ENCODE data around the gene ACP5.
"Not testable (repeated sequence)": the region's sequence is repeated elsewhere in the genome, so short reads cannot be mapped to it uniquely, and the experiment has no call there.

Gene ACP5

DNA sequence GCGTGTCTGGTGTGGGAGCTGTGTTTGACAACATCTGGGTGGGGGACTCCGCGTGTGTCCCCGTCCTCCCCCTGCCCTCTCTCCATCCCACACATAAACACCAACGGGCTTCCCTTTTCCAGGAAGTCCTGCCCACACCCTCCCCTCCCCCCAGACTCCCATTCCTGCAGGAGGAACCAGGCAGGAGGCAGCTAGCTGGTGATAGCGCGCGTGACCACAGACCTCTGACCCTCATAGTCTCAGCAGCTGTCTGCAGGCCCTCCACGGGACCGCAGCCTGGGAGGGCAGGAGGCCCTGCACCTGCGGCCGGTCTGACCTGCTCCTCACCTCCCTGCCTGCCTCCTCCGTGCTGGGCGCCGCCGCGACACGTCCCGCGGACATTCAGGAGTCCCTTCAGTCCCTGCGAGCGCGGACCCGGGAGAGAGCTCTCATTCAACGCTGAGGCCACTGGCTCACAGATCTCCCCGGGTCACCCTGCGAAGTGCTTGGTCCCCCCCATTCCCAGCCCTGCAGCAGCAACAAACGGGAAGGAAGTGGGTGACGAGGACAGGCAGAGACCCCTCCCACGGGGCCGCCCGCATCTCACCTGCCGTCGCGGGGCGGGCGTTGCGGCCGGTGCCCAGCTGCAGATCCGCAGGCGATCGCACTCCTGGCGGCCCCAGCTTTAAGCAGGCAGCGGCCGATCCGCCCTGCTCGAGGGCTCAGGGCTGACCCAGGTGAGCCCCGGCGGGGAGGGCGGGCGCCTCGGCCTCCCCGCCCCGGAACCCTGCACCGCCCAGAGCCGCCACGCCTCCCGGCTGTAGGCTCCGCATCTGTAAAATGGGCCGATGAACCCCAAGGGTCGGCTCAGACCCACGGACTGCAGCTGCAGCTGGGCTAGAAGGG is 1.1 kb upstream of the ACP5 start:
- DNase-seq, result peak; percentile 94 to 98

DNA sequence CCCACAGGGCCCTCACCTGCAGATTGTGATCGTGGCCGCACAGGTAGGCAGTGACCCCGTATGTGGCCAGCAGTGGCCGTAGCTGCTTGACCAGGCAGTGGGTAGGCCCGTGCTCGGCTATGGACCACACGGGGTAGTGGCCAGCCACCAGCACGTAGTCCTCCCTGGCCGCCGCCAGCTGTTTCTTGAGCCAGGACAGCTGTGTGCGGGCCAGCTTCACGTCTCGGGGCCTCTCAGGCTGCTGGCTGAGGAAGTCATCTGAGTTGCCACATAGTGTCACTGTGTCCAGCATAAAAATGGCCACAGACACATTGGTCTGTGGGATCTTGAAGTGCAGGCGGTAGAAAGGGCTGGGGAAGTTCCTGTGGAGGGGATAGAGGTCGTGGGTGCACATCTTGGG is 1.2 kb downstream of the ACP5 start:
- DNase-seq, result peak; percentile 63 to 82

DNA sequence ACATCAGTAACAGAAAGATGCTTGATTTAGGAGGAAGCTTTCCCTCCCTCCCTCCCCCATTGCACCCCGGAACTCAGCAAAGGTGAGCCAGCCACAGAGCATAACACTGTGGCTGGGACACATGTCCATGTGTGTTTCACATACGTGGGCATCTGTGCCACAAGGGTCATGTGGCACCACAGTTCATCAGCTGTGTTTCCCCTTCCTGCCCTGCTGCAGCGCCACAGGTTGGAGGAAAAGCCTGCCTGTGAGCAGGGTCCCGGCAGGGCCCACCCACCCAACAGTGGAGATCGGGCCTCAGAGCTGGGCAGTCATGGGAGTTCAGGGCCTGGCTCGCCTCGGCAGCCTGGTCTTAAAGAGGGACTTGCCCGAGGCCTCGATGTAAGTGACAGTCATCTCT is 2.8 kb downstream of the ACP5 start:
- peak in 1 of 2 donors; percentile 36 for DNase-seq

DNA sequence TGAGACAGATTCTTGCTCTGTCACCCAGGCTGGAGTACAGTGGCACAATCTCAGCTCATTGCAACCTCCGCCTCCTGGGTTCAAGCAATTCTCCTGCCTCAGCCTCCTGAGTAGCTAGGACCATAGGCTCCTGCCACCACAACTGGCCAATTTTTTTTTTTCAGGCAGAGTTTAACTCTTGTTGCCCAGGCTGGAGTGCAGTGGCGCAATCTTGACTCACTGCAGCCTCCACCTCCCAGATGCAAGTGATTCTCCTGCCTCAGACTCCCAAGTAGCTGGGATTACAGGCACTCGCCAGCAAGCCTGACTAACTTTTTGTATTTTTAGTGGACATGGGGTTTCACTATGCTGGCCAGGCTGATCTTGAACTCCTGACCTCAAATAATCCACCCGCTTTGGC is 3.7 kb downstream of the ACP5 start:
- peak; percentile 20 to 55 for DNase-seq

DNA sequence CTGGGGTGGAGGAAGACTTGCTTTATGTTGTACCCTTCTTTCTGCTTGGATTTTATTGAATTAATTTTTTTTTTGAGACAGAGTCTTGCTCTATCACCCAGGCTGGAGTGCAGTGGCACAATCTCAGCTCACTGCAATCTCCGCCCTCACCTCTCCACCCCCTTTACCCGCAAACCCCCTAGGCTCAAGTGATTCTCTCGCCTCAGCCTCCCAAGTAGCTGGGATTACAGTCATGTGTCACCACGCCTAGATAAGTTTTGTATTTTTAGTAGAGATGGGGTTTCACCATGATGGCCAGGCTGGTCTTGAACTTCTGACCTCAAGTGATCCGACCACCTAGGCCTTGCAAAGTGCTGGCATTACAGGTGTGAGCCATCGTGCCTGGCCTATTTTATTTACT is 4.1 kb downstream of the ACP5 start:
- peak; percentile 39 to 69 for DNase-seq

DNA sequence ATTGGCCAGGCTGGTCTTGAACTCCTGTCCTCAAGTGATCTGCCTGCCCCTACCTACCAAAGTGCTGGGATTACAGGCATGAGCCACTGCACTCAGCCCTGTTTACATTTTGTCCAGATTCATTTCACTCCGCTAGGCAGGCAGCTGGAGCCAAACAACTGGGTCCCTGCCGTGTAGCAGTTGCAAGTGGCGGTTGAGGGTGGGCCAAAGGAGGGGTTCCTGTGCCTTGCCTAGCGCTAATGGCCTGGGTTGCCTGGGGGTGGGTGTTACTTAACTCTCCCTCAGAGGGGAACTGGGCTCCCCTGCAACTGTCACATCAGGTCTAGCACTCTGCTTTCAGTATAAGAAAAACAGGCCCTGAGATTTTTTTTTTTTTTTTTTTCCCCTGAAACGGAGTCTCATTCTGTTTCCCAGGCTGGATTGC is 7.4 kb downstream of the ACP5 start:
- DNase-seq, result peak; percentile 47 to 78

DNA sequence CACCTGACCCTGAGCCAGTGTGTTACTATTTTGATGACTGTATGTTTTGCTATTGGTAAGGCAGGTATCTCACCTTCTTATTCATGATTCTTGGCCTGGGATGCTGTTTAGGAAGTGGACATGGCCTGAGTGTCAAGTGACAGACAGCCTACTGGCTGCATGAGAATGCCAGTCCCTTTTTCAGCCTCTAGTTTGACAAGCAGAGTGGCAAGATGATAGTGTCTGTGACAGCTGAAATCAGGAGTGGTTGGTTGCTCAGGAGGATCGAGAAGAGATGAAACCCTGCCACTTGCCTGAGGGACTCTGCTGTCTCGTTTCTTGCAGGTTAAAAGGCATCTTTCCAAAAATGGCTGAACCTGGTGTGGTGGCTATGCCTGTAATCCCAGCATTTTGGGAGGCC is 11.3 kb downstream of the ACP5 start:
- DNase-seq, result peak in 1 of 2 donors; percentile 40

DNA sequence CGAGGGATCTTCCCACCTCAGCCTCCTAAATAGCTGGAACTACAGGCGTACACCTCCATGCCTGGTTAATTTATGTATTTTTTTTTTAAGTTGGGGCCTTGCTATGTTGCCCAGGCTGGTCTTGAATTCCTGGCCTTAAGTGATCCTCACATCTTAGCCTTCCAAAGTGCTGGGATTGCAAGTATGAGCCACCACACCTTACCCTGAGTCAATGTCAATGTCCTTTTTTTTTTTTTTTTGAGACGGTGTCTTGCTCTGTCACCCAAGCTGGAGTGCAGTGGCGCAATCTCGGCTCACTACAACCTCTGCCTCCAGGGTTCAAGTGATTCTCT is 11.8 kb downstream of the ACP5 start:
- DNase-seq, result not testable (repeated sequence)

DNA sequence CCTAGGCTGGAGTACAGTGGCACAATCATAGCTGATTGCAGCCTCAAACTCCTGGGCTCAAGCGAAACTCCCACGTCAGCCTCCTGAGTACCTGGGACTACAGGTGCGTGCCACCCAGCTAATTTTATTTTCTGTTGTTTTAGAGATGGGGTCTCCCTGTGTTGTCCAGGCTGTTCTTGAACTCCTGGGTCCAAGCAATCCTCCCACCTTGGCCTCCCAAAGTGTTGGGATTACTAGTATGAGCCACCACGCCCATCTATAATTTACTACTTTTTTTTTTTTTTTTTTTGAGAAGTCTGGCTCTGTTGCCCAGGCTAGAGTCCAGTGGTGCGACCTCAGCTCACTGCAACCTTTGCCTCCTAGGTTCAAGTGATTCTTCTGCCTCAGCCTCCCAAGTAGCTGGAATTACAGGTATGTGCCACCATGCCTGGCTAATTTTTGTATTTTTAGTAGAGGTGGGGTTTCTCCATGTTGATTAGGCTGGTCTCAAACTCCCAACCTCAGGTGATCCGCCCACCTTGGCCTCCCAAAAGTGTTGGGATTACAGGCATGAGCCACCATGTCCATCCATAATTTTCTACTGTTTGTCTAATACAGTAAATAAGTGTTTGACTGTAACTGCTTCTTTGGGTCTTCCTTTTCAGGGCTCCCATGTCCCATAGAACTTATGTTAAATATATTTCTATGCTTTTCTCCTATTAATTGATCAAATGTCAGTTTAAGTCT is 13.2 kb downstream of the ACP5 start:
- not testable (repeated sequence) for DNase-seq

DNA sequence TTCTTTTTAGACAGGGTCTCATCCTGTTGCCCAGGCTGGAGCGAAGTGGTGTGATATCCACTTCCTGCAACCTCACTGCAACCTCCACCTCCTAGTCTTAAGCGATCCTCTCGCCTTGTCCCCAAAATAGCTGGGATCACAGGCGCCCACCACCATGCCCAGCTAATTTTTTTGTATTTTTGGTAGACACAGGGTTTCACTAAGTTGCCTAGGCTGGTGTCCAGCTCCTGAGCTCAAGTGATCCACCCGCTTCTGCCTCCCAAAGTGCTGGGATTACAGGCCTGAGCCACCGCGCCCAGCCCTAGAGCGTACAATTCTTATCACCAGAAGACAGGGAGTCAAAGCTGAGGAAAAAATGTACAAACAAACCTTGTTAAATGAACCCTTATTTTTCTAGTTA is 13.9 kb downstream of the ACP5 start:
- no peak for DNase-seq

DNA sequence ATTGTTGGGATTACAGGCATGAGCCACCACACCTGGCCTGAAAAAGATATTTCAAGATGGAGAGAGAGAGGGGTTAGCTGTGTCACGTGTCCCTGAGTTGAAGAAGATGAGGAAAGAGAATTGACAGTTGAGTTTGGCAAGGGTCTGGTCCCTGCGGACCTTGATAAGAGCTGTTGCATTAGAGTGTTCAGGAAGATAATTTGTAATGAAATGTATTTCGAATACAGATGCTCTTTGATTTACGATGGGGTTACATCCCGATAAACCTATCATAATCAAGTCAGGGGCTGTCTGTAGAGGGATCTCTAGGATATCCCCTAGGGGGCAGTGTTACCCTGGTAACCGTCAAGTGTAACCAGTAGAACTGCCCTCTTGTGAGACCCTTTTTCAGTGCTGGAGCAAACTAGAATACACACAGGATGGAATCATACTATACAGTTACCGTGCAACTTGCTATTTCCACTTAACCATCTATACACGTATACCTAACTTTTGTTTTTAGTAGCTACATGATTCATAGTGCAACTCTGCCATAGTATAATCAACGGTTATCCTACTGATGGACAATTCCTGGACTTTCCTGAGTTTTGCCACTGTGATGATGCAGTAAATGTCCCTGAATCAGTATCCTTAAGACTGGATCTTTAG is 16.9 kb downstream of the ACP5 start:
- peak; percentile 81 to 82 for DNase-seq

DNA sequence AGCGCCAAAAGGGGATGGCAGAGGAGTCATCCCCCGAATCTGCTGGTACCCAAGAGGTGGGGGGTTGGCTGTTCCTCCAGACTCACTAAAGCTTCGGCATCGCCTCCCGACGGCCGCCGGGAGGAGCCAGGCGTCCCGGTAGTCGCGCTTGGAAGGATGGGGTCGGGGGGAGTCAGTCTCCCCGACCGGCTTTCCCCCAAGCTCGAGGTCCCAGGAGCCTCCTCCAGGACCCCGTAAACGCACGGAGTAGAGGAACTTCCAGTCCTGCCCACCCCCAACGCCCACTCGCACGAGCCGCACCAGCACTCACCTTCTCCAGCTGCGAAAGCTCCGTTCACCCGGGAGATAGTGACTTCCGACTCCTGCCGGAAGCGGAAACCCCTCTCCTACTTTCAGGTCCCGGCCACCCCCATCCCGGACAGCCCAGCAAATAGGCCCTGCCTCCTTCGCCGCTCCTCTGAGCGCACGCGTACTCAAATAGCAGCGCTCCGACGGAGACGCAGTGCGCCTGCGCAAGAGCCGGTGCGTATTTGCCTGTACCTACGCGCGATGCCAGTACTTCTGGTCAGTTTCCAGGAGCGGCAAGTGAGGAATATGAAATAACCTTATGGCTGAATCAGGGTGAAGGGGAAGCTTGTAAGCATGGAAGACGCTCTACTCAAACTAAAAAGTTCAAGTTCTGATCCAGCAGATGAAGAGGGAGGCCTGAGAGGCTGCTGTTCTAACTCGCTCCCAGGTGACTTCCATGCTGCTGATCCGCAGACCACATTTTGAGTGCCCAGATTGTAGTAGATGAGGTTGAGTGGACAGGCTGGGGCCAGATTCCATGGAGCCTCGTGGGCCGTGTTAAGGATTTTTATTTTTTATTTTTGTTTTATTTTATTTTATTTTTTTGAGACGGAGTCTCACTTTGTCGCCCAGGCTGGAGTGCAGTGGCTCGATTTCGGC is 18.3 kb downstream of the ACP5 start, which contains the start of gene ELOF1:
TSS of gene ELOF1 (minus strand) at position 350 of the 948 bp plus-strand sequence. CDS start 4,883 bp downstream, outside the sequence.
- peak; percentile 99 for DNase-seq

DNA sequence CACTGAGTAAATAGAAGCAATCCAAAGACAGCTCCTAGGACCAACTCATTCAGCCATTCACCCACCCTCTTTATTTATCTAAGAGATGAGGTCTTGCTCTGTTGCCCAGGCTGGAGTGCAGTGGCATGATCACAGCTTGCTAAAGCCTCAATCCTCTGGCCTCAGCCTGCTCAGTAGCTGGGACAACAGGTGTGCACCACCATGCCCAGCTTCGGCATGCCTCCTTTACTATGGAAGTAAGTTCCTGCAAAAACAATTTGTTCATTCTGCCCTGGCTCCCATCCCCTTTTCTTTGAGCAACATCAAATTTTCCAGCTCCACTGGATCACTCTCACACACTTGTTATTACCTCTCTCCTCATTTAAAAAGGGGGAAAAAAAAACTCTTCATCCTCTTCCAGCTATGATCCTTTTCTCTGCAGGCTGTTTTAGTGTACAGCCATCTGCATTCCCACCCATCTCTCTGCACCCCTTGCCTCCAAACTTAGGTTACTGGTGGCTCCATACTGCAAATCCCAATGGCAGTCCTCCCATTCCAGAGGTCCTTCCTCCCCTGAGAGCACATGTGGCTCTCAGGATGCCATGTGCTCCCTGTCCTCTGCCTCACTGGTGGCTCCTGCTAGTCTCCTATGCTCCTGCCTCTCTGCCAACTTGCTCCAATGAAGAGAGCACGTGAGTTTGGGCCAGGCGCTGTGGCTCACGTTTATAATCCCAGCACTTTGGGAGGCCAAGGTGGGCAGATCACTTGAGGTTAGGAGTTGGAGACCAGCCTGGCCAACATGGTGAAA is 20.6 kb downstream of the ACP5 start:
- no peak for DNase-seq

DNA sequence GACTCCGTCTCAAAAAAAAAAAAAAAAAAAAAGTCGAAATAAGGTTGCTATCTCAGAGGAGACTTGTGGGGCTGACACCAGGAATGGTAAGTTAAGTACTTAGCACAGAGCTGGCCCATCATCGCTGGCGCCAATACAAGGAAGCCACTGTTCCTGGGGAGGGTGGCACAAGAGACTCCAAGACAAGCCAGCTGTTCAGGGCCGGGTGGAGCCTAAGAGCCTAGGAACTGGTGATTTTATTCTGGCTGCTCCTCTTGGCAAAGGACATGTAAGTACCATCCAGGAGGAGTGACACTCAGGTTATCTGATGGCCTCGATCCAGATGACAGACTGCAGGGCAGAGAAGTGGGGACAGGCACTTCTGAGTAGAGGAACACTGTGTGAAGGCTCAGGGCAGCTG is 22.2 kb downstream of the ACP5 start:
- DNase-seq, result no peak

DNA sequence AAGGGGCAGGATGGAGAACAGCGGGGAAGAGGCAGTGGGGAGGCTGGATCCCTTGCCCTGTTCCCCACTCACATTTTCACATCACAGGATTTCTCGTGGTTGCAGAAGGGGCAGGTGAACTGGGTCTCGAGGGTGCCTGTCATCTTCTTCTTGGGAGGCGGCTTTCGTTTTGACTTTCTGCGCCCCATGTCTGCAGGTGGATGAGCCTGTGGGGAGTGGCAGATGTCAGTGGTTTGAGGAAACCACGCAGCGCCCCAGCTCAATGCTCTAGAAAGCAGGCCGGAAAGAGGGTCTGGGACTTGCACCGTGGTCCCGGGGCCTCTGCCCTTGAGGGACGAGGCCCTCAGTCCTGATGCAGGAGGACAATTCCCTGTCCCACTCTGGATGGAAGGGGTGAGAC is 23.3 kb downstream of the ACP5 start:
- no peak for DNase-seq

DNA sequence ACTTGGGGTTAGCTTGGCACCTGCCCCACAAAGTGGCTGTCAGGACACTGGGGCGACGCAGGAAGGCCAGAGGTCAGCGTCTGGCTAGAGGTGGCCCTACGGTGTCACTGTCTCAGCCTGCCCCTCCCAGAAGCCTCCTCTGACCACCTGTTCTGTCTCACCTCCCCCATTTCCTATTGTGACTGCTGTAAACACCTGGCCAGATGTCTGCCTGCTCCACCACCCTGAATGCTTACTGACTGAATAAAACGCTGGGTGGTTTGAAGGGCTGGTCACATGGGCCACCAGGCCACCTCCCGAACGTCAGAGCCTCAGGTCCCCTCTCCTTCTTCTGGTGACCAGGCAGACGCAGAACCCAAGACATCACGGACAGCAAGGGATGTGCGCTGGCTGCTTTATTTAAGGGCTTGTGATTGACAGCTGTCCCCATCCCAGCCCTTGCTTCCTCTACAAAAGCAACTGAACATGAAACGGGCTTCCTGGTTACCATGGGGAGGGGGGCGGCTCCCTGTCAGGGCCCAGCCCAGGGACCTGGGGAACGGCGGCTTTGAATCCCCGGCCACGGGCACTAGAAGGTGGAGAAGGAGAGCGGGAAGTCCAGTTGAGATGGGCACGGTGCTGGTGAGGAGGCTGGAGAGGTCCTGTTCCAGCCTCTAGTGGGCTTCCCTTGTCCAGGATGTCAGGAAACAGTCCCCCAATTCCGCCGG is 24.6 kb downstream of the ACP5 start:
- no peak for DNase-seq

DNA sequence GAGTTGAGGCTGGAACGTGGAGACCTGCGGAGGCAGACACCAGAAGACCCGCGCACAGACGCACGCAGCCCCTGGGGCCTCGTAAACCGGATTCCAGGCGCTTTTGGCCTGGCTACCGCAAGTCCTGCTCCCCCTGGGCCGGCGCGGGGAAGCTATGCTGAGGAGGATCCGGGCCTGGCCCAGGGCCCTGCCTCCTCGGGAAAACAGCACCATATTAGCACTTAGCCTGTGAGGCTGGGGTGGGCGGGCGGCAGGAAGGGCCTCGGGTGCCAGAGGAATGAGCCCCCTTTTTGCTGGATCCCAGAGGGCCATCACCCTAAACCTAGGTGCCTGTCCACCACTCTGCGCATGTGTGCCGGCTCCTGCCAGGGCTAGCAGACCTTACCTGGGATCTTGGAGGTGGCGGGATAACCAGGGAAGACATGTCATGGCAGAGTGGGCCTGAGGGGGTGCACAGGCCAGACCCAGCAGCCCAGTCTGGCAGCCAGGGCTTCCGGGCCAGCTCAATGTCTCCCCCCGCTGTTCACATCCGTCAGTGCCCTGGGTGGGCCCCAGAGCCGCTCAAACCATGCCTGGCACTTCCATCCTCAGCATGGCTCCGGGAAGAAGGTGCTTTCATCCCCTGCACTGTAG is 25.7 kb downstream of the ACP5 start:
- no peak for DNase-seq

DNA sequence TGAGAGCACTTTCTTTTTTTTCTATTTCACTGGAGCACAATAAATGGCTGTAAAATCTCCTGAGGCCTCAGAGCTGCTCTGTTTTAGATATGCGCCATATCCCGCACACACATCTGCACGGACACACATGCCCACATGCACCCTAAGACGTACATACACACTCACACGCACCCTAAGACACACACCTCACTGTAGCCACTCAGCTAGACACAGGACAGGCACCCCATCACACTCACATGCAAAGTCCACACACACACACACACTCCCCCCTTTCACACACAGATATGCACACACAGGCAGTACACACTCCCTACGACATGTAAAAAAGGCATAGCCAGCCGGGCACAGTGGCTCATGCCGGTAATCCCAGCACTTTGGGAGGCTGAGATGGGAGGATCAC is 27.2 kb downstream of the ACP5 start:
- DNase-seq, result no peak

DNA sequence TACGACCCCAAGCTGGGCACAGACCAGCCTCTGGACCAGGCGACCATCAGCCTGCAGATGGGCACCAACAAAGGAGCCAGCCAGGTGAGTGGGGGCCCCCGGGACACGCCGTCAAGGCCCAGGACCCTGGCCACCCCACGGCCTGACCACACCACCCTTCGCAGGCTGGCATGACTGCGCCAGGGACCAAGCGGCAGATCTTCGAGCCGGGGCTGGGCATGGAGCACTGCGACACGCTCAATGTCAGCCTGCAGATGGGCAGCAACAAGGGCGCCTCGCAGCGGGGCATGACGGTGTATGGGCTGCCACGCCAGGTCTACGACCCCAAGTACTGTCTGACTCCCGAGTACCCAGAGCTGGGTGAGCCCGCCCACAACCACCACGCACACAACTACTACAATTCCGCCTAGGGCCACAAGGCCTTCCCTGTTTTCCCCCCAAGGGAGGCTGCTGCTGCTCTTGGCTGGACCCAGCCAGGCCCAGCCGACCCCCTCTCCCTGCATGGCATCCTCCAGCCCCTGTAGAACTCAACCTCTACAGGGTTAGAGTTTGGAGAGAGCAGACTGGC is 28.0 kb downstream of the ACP5 start:
- DNase-seq, result no peak
